ENCODE measurements around the gene B3GNT9.

B3GNT9 gene

GRCh38 chr16:67166598-67167168 is 15.9 kb upstream of the B3GNT9 start:
- no peak for DNase-seq (ENCODE audit: low spot score)

GRCh38 chr16:67166110-67166547 is 15.3 kb upstream of the B3GNT9 start:
- no peak for DNase-seq (ENCODE audit: low spot score)

- DNase-seq (ENCODE audit: low spot score): no peak
These were observed 14.6 kb upstream of the B3GNT9 start for GRCh38 chr16:67165121-67166078.

GRCh38 chr16:67164599-67165061 is 13.8 kb upstream of the B3GNT9 start, which contains the start of gene HSF4:
Gene HSF4, plus strand, starts transcription at chr16:67164745. Its CDS starts 67 bp downstream, at chr16:67164812.
- no peak for DNase-seq (ENCODE audit: low spot score)

GRCh38 chr16:67163999-67164558 is 13.3 kb upstream of the B3GNT9 start:
- DNase-seq (ENCODE audit: low spot score): no peak

- no peak for DNase-seq (ENCODE audit: low spot score)
These were observed 12.6 kb upstream of the B3GNT9 start for GRCh38 chr16:67163164-67163998.

GRCh38 chr16:67162506-67163163 is 11.8 kb upstream of the B3GNT9 start:
- no peak for DNase-seq (ENCODE audit: low spot score)

GRCh38 chr16:67161595-67162058 is 10.8 kb upstream of the B3GNT9 start:
- DNase-seq (ENCODE audit: low spot score): no peak

- no peak for DNase-seq (ENCODE audit: low spot score)
These were observed 8.1 kb upstream of the B3GNT9 start for GRCh38 chr16:67158637-67159600.

GRCh38 chr16:67157892-67158635 is 7.3 kb upstream of the B3GNT9 start:
- no peak for DNase-seq (ENCODE audit: low spot score)

GRCh38 chr16:67157106-67157748 is 6.4 kb upstream of the B3GNT9 start:
- DNase-seq (ENCODE audit: low spot score): no peak

- DNase-seq (ENCODE audit: low spot score): no peak
These were observed 5.5 kb upstream of the B3GNT9 start for GRCh38 chr16:67156143-67156844.

GRCh38 chr16:67155295-67156142 is 4.7 kb upstream of the B3GNT9 start:
- DNase-seq (ENCODE audit: low spot score): peak; percentile 92

- DNase-seq (ENCODE audit: low spot score): no peak
These were observed 3.9 kb upstream of the B3GNT9 start for GRCh38 chr16:67154578-67155294.

GRCh38 chr16:67151431-67152097 is 766 bp upstream of the B3GNT9 start:
- no peak for DNase-seq (ENCODE audit: low spot score)

Data from D341Med (cell line).